Activated CD4-positive, alpha-beta T cell treated with anti-CD3 and anti-CD28 coated beads, Interleukin-2, amount 10 ng/mL, durations not matched to agents 24 days and 14 days (primary cell): ENCODE measurements around the gene CACNA1C. TPM values are rescaled to one million over a fixed set of nuclear protein-coding genes. Genes with fewer than 3 reads are reported as not detected.
"Not testable (repeated sequence)": the region's sequence is repeated elsewhere in the genome, so short reads cannot be mapped to it uniquely, and the experiment has no call there.

Experiments used
- DNase-seq: peaks from one replicate; pipeline ENCODE4 v3.0.0; 2022
- H3K27ac Mint-ChIP-seq: one replicate; pipeline ENCODE4 v1.8.0; 2022; ENCODE audit warnings: mild to moderate bottlenecking, mixed read lengths
- H3K27me3 Mint-ChIP-seq: one replicate; pipeline ENCODE4 v1.8.0; 2022; ENCODE audit warnings: mixed read lengths
- H3K36me3 Mint-ChIP-seq: one replicate; pipeline ENCODE4 v1.8.0; 2022; ENCODE audit warnings: low read depth, mild to moderate bottlenecking, mixed read lengths
- H3K4me1 Mint-ChIP-seq: one replicate; pipeline ENCODE4 v1.8.0; 2021; ENCODE audit warnings: mixed read lengths
- H3K4me3 Mint-ChIP-seq: one replicate; pipeline ENCODE4 v1.8.0; 2022; ENCODE audit warnings: mild to moderate bottlenecking, moderate library complexity, mixed read lengths
- H3K9me3 Mint-ChIP-seq: one replicate; pipeline ENCODE4 v1.8.0; 2021; ENCODE audit warnings: mixed read lengths
- intact Hi-C: fragments of 100-400 bp; cut with micrococcal nuclease; formaldehyde crosslinking; loops from one replicate; pipeline ENCODE4 v1.15.1; 2023
- total RNA-seq: library from RNA; stranded (reverse); gene quantifications from 2 replicates; pipeline ENCODE4 v1.2.3, GENCODE V29; 2022

The CACNA1C gene
- total RNA-seq, 1 donor from 2014 or later, result 0.07 TPM

DNA sequence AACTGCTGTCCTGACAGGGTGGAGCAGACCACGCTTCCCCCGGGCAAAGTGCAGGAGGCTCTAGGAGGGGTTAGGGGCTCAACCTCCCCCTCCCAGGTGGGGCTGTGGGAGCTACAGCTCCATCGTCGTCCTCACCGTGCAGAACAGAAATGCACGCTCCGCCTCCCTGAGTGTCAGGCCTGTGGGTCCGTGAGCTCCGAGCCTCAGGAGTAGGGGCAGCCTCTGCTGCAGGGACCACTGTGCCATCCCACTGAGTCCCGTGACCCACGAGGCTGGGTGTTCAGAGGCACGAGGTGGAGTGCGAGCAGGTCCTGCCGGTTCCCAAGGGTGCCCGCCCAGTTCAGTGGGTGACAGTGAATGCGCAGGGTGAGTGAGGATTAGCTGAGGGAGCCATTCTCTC, 48.6 kb downstream of the CACNA1C start:
- Mint-ChIP-seq H3K4me1 (no peaks in the 10 kb centered on the region), H3K27me3 (peaks cover 2% of the 10 kb centered on the region), H3K4me3 (no peak overlapping the region), H3K9me3 (no peaks in the 10 kb centered on the region), H3K27ac (no peak overlapping the region), H3K36me3 (no peaks in the 10 kb centered on the region)
- intact Hi-C loops, result no loop called here
- DNase-seq, result no peak

DNA sequence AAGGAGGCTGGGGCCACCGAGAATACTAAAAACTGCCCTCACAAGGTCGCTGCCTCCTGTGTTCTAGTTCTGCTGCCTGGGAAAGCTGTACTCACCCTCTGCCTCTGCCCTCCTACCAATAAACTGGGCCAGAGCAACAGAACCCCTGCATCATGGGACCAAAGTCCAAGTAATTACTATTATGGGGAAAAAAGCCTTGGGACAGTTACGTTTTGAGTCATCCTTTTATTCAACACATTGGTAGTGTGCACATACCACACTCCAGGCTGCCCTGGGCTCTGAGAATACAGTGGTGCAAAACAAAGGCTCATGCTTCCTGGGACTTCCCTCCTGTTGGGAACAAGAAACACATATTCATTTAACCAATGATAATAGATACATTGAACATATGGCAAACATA, 49.0 kb downstream of the CACNA1C start:
- H3K4me3 Mint-ChIP-seq, result no peak overlapping the region
- H3K4me1 Mint-ChIP-seq, result no peaks in the 10 kb centered on the region
- intact Hi-C loops, result no loop called here
- H3K36me3 Mint-ChIP-seq, result no peaks in the 10 kb centered on the region
- H3K27me3 Mint-ChIP-seq, result peaks cover 2% of the 10 kb centered on the region
- no peak overlapping the region for H3K27ac Mint-ChIP-seq
- no peak for DNase-seq
- H3K9me3 Mint-ChIP-seq, result no peaks in the 10 kb centered on the region

DNA sequence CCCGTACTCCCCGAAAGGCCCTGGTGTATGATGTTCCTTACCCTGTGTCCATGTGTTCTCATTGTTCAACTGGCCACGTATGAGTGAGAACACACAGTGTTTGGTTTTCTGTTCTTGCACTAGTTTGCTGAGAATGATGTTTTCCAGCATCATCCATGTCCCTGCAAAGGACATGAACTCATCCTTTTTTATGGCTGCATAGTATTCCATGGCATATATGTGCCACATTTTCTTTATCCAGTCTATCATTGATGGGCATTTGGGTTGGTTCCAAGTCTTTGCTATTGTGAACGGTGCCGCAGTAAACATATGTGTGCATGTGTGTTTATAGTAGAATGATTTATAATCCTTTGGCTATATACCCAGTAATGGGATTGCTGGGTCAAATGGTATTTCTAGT, 49.9 kb downstream of the CACNA1C start:
- H3K36me3 Mint-ChIP-seq, DNase-seq, intact Hi-C loops, H3K4me3 Mint-ChIP-seq, H3K9me3 Mint-ChIP-seq, H3K27me3 Mint-ChIP-seq, H3K4me1 Mint-ChIP-seq: not testable (repeated sequence)
- peak overlapping the region; percentile 13 for H3K27ac Mint-ChIP-seq

DNA sequence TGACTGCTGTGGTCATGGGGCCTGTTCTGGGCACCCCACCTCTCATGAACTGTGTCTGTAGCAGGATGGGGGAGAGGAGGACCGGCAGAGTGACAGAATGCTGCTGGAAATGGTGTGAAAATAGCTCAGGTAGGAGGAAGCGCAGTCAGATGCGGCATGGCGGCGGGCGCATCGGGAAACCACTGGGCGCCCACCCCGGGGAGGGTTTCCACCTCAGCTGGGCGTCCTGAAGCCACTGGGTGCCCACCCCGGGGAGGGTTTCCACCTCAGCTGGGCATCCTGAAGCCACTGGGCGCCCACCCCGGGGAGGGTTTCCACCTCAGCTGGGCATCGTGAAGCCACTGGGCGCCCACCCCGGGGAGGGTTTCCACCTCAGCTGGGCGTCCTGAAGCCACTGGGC, 52.6 kb downstream of the CACNA1C start:
- DNase-seq, H3K27ac Mint-ChIP-seq, H3K4me3 Mint-ChIP-seq, H3K4me1 Mint-ChIP-seq, intact Hi-C loops, H3K36me3 Mint-ChIP-seq, H3K27me3 Mint-ChIP-seq, H3K9me3 Mint-ChIP-seq: not testable (repeated sequence)

DNA sequence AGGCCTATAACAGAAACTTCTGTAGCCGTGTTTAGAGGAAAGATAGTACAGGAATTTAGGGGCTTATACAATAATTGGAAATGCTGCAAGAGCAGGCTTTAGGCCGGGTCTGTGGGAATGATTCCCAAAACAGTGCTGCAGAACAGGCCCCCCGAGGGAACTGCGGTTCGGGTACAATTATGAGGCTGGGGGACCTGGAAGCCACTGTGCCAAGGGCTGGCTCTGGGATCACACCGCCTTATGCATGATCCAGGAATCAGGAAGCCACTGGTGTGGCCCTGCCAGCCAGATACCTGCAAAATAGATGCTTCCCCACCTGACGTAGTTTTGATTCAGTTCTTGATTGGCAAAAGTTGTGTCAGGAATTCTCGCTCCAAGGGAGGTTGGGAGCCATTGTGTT, 55.4 kb downstream of the CACNA1C start:
- Mint-ChIP-seq H3K27ac (no peak overlapping the region), H3K4me3 (no peak overlapping the region), H3K4me1 (no peaks in the 10 kb centered on the region), H3K36me3 (no peaks in the 10 kb centered on the region), H3K27me3 (no peaks in the 10 kb centered on the region), H3K9me3 (no peaks in the 10 kb centered on the region)
- intact Hi-C loops, result no loop called here
- DNase-seq, result no peak

DNA sequence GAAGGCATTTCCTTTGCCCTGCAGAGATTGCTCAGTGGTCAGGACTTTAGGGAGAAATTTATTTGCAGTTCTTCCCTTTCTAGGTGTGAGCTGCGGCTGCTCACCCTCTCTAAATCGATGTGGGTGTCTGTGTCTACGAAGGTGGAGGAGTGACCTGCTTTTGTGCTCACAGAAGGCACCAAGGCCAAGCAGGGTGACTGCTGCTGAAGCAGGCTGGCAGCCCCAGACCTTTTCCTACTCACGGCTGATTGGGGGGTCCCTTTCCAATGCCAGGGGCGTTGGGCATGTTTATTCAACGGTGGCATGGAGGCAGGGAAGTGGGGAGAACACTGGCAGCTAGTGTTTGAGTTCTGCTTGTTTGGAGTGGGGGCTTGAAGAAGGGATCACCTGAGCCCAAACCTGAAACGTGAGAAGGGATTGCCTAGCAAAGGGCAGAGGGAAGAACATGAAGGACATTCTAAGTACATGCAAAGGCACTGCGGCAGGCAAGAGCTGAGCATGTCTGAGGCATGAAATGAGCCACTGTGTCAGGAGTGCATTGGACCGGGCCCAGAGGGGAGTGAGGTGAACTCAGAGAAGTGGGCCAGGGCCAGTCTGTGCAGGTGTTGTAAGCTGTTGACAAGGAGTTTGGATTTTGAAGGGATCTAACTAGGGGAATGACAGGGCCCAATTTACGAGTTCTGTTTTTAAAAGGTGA, 56.3 kb downstream of the CACNA1C start:
- intact Hi-C loops, result no loop called here
- no peak for DNase-seq
- no peaks in the 10 kb centered on the region for H3K36me3 Mint-ChIP-seq
- no peaks in the 10 kb centered on the region for H3K27me3 Mint-ChIP-seq
- H3K4me1 Mint-ChIP-seq, result no peaks in the 10 kb centered on the region
- no peak overlapping the region for H3K27ac Mint-ChIP-seq
- no peak overlapping the region for H3K4me3 Mint-ChIP-seq
- H3K9me3 Mint-ChIP-seq, result no peaks in the 10 kb centered on the region

DNA sequence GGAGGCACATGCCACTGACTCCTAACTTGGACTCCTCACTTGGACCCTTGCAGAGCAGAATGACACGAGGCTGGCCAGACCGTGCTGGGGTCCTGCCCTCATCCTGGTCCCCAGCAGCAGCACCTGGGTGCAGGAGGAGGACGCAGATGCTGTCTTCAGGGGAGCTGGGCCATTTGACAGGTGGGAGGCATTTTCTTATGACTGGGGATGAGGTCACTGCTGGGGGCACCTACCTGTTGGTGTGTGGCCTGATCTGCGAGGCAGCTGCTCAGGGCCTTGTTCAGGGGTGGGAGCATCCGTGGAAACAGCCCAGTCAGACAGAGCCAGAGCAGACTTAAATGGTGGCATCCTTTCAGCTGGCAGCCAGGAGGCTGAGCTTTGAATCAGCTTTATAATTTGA, 57.3 kb downstream of the CACNA1C start:
- Mint-ChIP-seq H3K4me1 (no peaks in the 10 kb centered on the region), H3K27me3 (no peaks in the 10 kb centered on the region), H3K36me3 (no peaks in the 10 kb centered on the region), H3K27ac (no peak overlapping the region), H3K9me3 (no peaks in the 10 kb centered on the region), H3K4me3 (no peak overlapping the region)
- intact Hi-C loops, result no loop called here
- no peak for DNase-seq

DNA sequence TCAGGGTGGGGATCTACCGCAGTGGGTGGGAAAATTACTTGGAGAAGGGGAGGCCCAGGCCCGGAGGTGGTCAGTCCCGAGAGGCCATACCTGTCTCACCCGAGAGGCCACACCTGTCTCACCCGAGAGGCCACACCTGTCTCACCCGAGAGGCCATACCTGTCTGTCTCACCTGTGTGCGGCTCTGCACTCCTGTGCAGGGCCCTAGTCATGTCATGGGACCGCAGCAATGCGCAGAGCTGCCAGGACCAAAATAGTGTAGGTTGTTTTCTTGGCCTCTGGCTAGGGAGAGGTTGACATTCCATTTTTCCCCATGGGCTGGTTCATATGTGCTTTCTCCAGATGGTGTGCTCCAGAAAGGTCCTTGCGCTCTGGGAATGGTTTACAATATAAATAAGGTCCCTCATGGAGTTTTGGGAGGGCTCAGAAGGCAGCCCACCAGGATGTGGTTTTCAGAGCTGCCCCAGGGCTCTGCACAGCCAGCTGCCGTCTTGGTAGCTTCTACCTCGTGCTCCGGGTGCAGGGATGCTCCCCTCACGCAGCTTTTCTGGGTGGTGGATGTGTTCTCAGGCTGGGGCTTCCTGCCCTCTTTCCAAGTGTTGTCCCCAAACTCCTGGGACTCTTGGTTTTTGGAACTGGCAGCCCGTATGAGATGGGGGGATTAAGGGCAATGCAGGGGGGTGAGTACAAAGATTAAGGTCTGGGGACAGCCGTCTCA, 58.2 kb downstream of the CACNA1C start:
- Mint-ChIP-seq H3K4me1 (no peaks in the 10 kb centered on the region), H3K4me3 (no peak overlapping the region), H3K9me3 (no peaks in the 10 kb centered on the region), H3K36me3 (no peaks in the 10 kb centered on the region), H3K27ac (no peak overlapping the region), H3K27me3 (no peaks in the 10 kb centered on the region)
- intact Hi-C loops, result no loop called here
- no peak for DNase-seq

DNA sequence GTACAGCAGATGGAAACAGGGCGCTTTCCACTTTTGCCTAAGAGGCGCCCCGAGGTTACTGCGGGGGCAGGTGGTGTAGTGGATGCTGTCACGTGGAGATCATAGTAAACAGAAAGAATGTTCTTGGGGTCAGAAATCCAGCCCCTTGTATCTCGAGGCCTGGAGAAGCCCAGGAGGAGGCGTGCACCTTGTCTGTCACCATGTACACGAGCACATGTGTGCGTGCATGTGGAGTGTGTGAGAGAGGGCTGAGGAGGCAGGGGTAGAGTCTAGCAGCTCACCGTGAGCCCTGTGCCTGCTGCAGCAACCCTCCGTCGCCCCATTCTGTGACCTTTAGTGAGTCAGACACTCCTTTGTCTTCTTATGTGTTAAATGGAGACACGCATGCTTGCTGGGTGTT, 59.0 kb downstream of the CACNA1C start:
- intact Hi-C loops, result no loop called here
- no peak overlapping the region for H3K4me3 Mint-ChIP-seq
- H3K4me1 Mint-ChIP-seq, result no peaks in the 10 kb centered on the region
- H3K27ac Mint-ChIP-seq, result no peak overlapping the region
- no peaks in the 10 kb centered on the region for H3K36me3 Mint-ChIP-seq
- no peak for DNase-seq
- no peaks in the 10 kb centered on the region for H3K27me3 Mint-ChIP-seq
- no peaks in the 10 kb centered on the region for H3K9me3 Mint-ChIP-seq

DNA sequence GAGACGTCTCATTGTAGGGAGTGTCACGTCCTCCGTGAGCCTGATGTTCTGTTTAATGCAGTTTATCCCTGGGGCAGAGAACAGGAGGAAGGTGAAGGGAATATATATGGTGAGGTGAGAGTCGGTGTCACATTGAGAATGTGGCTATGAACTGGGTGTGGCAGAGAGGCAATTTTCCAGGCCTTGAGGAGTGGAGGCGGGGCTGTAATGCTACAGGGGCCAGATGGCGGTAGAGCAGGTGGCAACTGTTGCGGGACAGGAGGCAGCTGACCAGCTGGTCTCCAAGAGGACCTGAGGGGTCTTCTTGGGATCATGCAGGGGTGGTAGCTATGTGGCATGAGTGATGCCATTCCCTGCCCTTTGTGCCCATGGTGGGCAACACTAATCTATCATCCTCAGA, 59.6 kb downstream of the CACNA1C start:
- DNase-seq, result no peak
- Mint-ChIP-seq H3K4me3 (no peak overlapping the region), H3K9me3 (no peaks in the 10 kb centered on the region), H3K27ac (no peak overlapping the region), H3K36me3 (no peaks in the 10 kb centered on the region), H3K4me1 (no peaks in the 10 kb centered on the region), H3K27me3 (no peaks in the 10 kb centered on the region)
- intact Hi-C loops, result no loop called here

DNA sequence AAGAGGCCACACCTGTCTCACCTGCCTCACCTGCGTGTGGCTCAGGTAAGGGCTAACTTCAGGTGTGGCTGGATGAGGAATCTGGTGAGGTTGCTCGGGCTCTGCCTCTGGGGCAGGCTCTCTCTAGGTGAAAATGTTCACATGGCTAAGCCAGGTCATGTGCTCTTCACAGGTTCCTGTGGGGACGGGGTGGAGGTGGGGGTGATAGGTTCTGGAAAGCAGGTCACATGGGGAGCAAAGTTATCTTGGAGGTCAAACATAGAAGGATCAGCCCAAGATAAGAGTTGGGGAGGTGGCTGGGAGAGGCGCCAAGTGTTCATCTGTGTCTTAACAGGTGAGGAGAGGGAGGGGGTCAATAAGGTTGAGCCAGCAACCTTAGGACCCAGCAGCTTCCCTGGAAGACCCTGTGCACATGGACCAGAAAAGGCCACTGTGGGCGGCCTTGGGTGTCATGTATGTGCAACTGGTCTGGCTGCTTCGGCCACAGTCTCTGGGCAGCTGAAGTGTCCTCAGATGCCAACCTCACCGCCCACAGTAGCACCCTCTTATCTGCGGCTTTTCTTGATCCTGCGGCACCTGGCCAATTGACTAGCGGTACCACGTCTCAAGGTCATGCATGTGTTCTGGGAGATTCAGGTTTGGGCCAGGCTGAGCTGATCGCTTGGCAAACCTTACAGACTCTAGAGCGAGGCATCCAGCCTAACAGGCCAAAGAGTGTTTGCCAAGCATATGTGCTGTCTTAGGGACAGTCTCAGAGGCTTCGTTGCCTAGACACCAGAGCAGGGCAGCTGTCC, 60.5 kb downstream of the CACNA1C start:
- Mint-ChIP-seq H3K27me3 (no peaks in the 10 kb centered on the region), H3K4me3 (no peak overlapping the region), H3K27ac (no peak overlapping the region), H3K4me1 (no peaks in the 10 kb centered on the region), H3K9me3 (no peaks in the 10 kb centered on the region), H3K36me3 (no peaks in the 10 kb centered on the region)
- intact Hi-C loops, result no loop called here
- DNase-seq, result no peak

DNA sequence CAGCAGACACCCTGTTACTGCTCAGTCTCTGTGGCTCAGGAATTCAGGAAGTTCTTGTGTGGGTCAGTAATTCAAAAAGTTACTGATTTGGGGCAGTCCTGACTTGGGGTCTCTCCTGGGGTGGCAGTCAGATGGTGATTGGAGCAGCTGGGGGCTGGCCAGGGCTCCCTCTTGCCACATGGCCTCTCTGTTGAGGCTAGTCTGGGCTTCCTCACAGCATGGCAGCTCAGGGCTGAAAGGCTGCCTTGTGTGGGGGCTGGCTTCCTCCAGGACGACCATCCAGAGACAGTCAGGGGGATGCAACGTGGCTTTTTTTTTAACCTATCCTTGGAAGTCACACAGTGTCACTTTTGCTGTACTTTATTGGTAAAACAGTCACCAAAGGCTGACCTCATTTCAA, 61.3 kb downstream of the CACNA1C start:
- Mint-ChIP-seq H3K4me3 (no peak overlapping the region), H3K9me3 (no peaks in the 10 kb centered on the region), H3K36me3 (no peaks in the 10 kb centered on the region), H3K4me1 (no peaks in the 10 kb centered on the region), H3K27me3 (no peaks in the 10 kb centered on the region), H3K27ac (no peak overlapping the region)
- no peak for DNase-seq
- intact Hi-C loops, result no loop called here

DNA sequence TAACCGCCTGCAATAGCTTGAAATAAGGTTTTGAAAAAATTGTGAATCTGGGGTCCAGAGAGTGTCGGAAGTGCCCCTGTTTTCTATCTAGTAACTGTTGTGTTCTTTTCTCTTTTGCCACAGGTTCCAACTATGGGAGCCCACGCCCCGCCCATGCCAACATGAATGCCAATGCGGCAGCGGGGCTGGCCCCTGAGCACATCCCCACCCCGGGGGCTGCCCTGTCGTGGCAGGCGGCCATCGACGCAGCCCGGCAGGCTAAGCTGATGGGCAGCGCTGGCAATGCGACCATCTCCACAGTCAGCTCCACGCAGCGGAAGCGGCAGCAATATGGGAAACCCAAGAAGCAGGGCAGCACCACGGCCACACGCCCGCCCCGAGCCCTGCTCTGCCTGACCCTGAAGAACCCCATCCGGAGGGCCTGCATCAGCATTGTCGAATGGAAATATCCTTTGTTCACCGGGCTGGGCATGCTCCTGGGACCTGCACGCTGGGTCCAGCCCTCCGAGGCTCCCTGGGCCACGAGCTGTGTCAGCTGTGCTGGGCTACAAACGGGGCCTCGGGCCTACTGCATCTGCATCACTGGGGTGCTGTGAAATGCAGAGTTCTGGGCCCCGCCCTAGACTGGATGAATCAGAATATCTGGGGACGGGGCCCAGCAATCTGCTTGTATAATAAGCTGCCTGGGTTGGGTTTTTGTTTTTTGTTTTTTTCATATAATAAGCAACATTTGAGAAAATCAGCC, 62.5 kb downstream of the CACNA1C start:
- Mint-ChIP-seq H3K9me3 (no peaks in the 10 kb centered on the region), H3K4me3 (no peak overlapping the region), H3K4me1 (no peaks in the 10 kb centered on the region), H3K27ac (no peak overlapping the region), H3K27me3 (no peaks in the 10 kb centered on the region), H3K36me3 (no peaks in the 10 kb centered on the region)
- DNase-seq, result no peak
- intact Hi-C loops, result no loop called here

DNA sequence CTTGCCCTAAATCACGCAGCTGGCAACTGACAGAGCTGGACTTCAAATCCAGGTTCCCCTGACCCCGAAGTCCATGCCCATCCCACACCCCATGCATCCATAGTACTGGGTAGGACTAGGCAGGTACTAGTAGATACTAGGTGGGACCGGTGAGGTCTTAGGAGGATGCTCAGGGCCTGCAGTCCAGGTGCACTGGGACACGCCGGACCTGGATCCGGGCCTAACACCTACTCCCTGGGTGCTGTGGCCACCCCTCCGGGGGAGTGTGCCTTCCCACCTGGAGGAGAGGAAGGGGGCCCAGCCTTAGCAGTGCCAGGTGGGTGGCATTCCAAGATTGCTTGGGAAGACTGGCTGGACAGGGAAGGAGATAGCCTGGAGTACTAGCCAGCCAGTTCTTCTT, 64.8 kb downstream of the CACNA1C start:
- Mint-ChIP-seq H3K9me3 (no peaks in the 10 kb centered on the region), H3K4me3 (no peak overlapping the region), H3K36me3 (no peaks in the 10 kb centered on the region), H3K27me3 (no peaks in the 10 kb centered on the region), H3K4me1 (no peaks in the 10 kb centered on the region), H3K27ac (no peak overlapping the region)
- DNase-seq, result no peak
- intact Hi-C loops, result no loop called here
